ENCODE results near the gene U2SURP.

The U2SURP gene

GRCh38 chr3:142963516-142964448, 37.6 kb upstream of the U2SURP start, which contains the start of gene PAQR9:
Gene PAQR9 (minus strand): TSS chr3:142963674. CDS start chr3:142963336, 338 bp downstream.
- H3K27me3 ChIP-seq (ENCODE audit: control insufficient read depth, insufficient read depth, low read length) = peaks cover 45% of the 10 kb centered on the region
- H3K4me3 ChIP-seq (ENCODE audit: low read depth, low read length) = peak within 1 kb of the TSS; percentile 88
- no peak within 1 kb of the TSS for H3K27ac ChIP-seq (ENCODE audit: low read depth, low read length)
- no peaks in the 10 kb centered on the region for H3K36me3 ChIP-seq (ENCODE audit: control insufficient read depth, insufficient read depth, low read length)
- H3K9ac ChIP-seq (ENCODE audit: low read depth, low read length) = peak within 1 kb of the TSS; percentile 51; the same call in 1 of the 2 replicates
- H3K4me1 ChIP-seq (ENCODE audit: control insufficient read depth, insufficient read depth, low read length) = no peaks in the 10 kb centered on the region
- H3K9me3 ChIP-seq (ENCODE audit: control insufficient read depth, insufficient read depth, low read length) = no peaks in the 10 kb centered on the region

- Histone ChIP-seq H3K27me3 (ENCODE audit: control insufficient read depth, insufficient read depth, low read length) (peaks cover 44% of the 10 kb centered on the region), H3K9me3 (ENCODE audit: control insufficient read depth, insufficient read depth, low read length) (no peaks in the 10 kb centered on the region), H3K4me3 (ENCODE audit: low read depth, low read length) (no peak overlapping the region), H3K4me1 (ENCODE audit: control insufficient read depth, insufficient read depth, low read length) (no peaks in the 10 kb centered on the region), H3K36me3 (ENCODE audit: control insufficient read depth, insufficient read depth, low read length) (no peaks in the 10 kb centered on the region), H3K9ac (ENCODE audit: low read depth, low read length) (no peak overlapping the region), H3K27ac (ENCODE audit: low read depth, low read length) (no peak overlapping the region)
These were observed 35.8 kb upstream of the U2SURP start for GRCh38 chr3:142965581-142965980.

GRCh38 chr3:142966808-142967207, 34.6 kb upstream of the U2SURP start:
- Histone ChIP-seq H3K4me3 (ENCODE audit: low read depth, low read length) (no peak overlapping the region), H3K9ac (ENCODE audit: low read depth, low read length) (no peak overlapping the region)

GRCh38 chr3:142968319-142969025, 32.9 kb upstream of the U2SURP start:
- H3K4me3 ChIP-seq (ENCODE audit: low read depth, low read length) = no peak overlapping the region
- no peaks in the 10 kb centered on the region for H3K4me1 ChIP-seq (ENCODE audit: control insufficient read depth, insufficient read depth, low read length)
- no peak overlapping the region for H3K9ac ChIP-seq (ENCODE audit: low read depth, low read length)
- H3K27me3 ChIP-seq (ENCODE audit: control insufficient read depth, insufficient read depth, low read length) = peaks cover 21% of the 10 kb centered on the region
- H3K27ac ChIP-seq (ENCODE audit: low read depth, low read length) = no peak overlapping the region
- no peaks in the 10 kb centered on the region for H3K36me3 ChIP-seq (ENCODE audit: control insufficient read depth, insufficient read depth, low read length)
- no peaks in the 10 kb centered on the region for H3K9me3 ChIP-seq (ENCODE audit: control insufficient read depth, insufficient read depth, low read length)

More at GRCh38 chr3:142966808-142967207, 34.6 kb upstream of the U2SURP start:
- Histone ChIP-seq H3K9me3 (ENCODE audit: control insufficient read depth, insufficient read depth, low read length) (no peaks in the 10 kb centered on the region), H3K4me1 (ENCODE audit: control insufficient read depth, insufficient read depth, low read length) (no peaks in the 10 kb centered on the region), H3K27me3 (ENCODE audit: control insufficient read depth, insufficient read depth, low read length) (peaks cover 33% of the 10 kb centered on the region), H3K36me3 (ENCODE audit: control insufficient read depth, insufficient read depth, low read length) (no peaks in the 10 kb centered on the region), H3K27ac (ENCODE audit: low read depth, low read length) (no peak overlapping the region)

- no peak overlapping the region for H3K27ac ChIP-seq (ENCODE audit: low read depth, low read length)
- no peaks in the 10 kb centered on the region for H3K36me3 ChIP-seq (ENCODE audit: control insufficient read depth, insufficient read depth, low read length)
- H3K9me3 ChIP-seq (ENCODE audit: control insufficient read depth, insufficient read depth, low read length) = no peaks in the 10 kb centered on the region
- H3K27me3 ChIP-seq (ENCODE audit: control insufficient read depth, insufficient read depth, low read length) = no peaks in the 10 kb centered on the region; the same call in 1 of the 2 replicates
- no peak overlapping the region for H3K4me3 ChIP-seq (ENCODE audit: low read depth, low read length)
- no peak overlapping the region for H3K9ac ChIP-seq (ENCODE audit: low read depth, low read length)
- no peaks in the 10 kb centered on the region for H3K4me1 ChIP-seq (ENCODE audit: control insufficient read depth, insufficient read depth, low read length)
These were observed 29.9 kb upstream of the U2SURP start for GRCh38 chr3:142971431-142971830.

GRCh38 chr3:142972092-142972753, 29.1 kb upstream of the U2SURP start:
- no peaks in the 10 kb centered on the region for H3K36me3 ChIP-seq (ENCODE audit: control insufficient read depth, insufficient read depth, low read length)
- H3K4me3 ChIP-seq (ENCODE audit: low read depth, low read length) = no peak overlapping the region
- no peak overlapping the region for H3K9ac ChIP-seq (ENCODE audit: low read depth, low read length)
- H3K9me3 ChIP-seq (ENCODE audit: control insufficient read depth, insufficient read depth, low read length) = no peaks in the 10 kb centered on the region
- no peak overlapping the region for H3K27ac ChIP-seq (ENCODE audit: low read depth, low read length)
- no peaks in the 10 kb centered on the region for H3K4me1 ChIP-seq (ENCODE audit: control insufficient read depth, insufficient read depth, low read length)
- H3K27me3 ChIP-seq (ENCODE audit: control insufficient read depth, insufficient read depth, low read length) = no peaks in the 10 kb centered on the region

- Histone ChIP-seq H3K9me3 (ENCODE audit: control insufficient read depth, insufficient read depth, low read length) (no peaks in the 10 kb centered on the region), H3K27me3 (ENCODE audit: control insufficient read depth, insufficient read depth, low read length) (no peaks in the 10 kb centered on the region), H3K36me3 (ENCODE audit: control insufficient read depth, insufficient read depth, low read length) (no peaks in the 10 kb centered on the region), H3K4me1 (ENCODE audit: control insufficient read depth, insufficient read depth, low read length) (no peaks in the 10 kb centered on the region), H3K4me3 (ENCODE audit: low read depth, low read length) (no peak overlapping the region), H3K9ac (ENCODE audit: low read depth, low read length) (no peak overlapping the region), H3K27ac (ENCODE audit: low read depth, low read length) (no peak overlapping the region)
These were observed 28.0 kb upstream of the U2SURP start for GRCh38 chr3:142973217-142974009.

- Histone ChIP-seq H3K9ac (ENCODE audit: low read depth, low read length) (no peak overlapping the region), H3K27ac (ENCODE audit: low read depth, low read length) (no peak overlapping the region), H3K27me3 (ENCODE audit: control insufficient read depth, insufficient read depth, low read length) (no peaks in the 10 kb centered on the region), H3K9me3 (ENCODE audit: control insufficient read depth, insufficient read depth, low read length) (no peaks in the 10 kb centered on the region), H3K36me3 (ENCODE audit: control insufficient read depth, insufficient read depth, low read length) (no peaks in the 10 kb centered on the region), H3K4me3 (ENCODE audit: low read depth, low read length) (no peak overlapping the region), H3K4me1 (ENCODE audit: control insufficient read depth, insufficient read depth, low read length) (no peaks in the 10 kb centered on the region)
These were observed 25.9 kb upstream of the U2SURP start for GRCh38 chr3:142975316-142975995.

- Histone ChIP-seq H3K27me3 (ENCODE audit: control insufficient read depth, insufficient read depth, low read length) (no peaks in the 10 kb centered on the region), H3K9me3 (ENCODE audit: control insufficient read depth, insufficient read depth, low read length) (no peaks in the 10 kb centered on the region), H3K9ac (ENCODE audit: low read depth, low read length) (no peak overlapping the region), H3K4me3 (ENCODE audit: low read depth, low read length) (no peak overlapping the region), H3K27ac (ENCODE audit: low read depth, low read length) (no peak overlapping the region), H3K36me3 (ENCODE audit: control insufficient read depth, insufficient read depth, low read length) (no peaks in the 10 kb centered on the region), H3K4me1 (ENCODE audit: control insufficient read depth, insufficient read depth, low read length) (peaks cover 11% of the 10 kb centered on the region)
These were observed 24.6 kb upstream of the U2SURP start for GRCh38 chr3:142976621-142977398.

All from HUES48 (cell line).